ENCODE measurements around the gene NCAPG.

Gene NCAPG

GRCh38 chr4:17794730-17795129, 16.0 kb upstream of the NCAPG start:
- Histone ChIP-seq H3K27ac (ENCODE audit: low read depth, low read length) (no peak overlapping the region), H3K36me3 (ENCODE audit: control insufficient read depth in 1 of 2, insufficient read depth in 2 of 2, low read length in 2 of 2) (peaks cover 0 to 7% of the 10 kb centered on the region in 2 donors), H3K4me3 (ENCODE audit: low read depth in 1 of 2, low read length in 2 of 2) (no peak overlapping the region), H3K4me1 (ENCODE audit: control insufficient read depth in 1 of 2, insufficient read depth in 2 of 2, low read length in 2 of 2) (no peaks in the 10 kb centered on the region), H3K9ac (ENCODE audit: low read depth in 1 of 2, low read length in 2 of 2) (no peak overlapping the region), H3K27me3 (ENCODE audit: control insufficient read depth in 1 of 2, insufficient read depth in 2 of 2, low read length in 2 of 2) (no peaks in the 10 kb centered on the region), H3K9me3 (ENCODE audit: control insufficient read depth in 1 of 2, low read length in 2 of 2) (no peaks in the 10 kb centered on the region)

GRCh38 chr4:17797808-17798207, 13.0 kb upstream of the NCAPG start:
- H3K36me3 ChIP-seq (ENCODE audit: control insufficient read depth in 1 of 2, insufficient read depth in 2 of 2, low read length in 2 of 2) = peaks cover 7 to 8% of the 10 kb centered on the region in 2 donors
- H3K4me3 ChIP-seq (ENCODE audit: low read depth in 1 of 2, low read length in 2 of 2) = no peak overlapping the region
- no peak overlapping the region for H3K27ac ChIP-seq (ENCODE audit: low read depth, low read length)
- no peaks in the 10 kb centered on the region for H3K27me3 ChIP-seq (ENCODE audit: control insufficient read depth in 1 of 2, insufficient read depth in 2 of 2, low read length in 2 of 2)
- no peaks in the 10 kb centered on the region for H3K9me3 ChIP-seq (ENCODE audit: control insufficient read depth in 1 of 2, low read length in 2 of 2)
- H3K4me1 ChIP-seq (ENCODE audit: control insufficient read depth in 1 of 2, insufficient read depth in 2 of 2, low read length in 2 of 2) = no peaks in the 10 kb centered on the region
- no peak overlapping the region for H3K9ac ChIP-seq (ENCODE audit: low read depth in 1 of 2, low read length in 2 of 2)

- Histone ChIP-seq H3K27ac (ENCODE audit: low read depth, low read length) (no peak overlapping the region), H3K4me1 (ENCODE audit: control insufficient read depth in 1 of 2, insufficient read depth in 2 of 2, low read length in 2 of 2) (peaks cover 25 to 31% of the 10 kb centered on the region in 2 donors), H3K9ac (ENCODE audit: low read depth in 1 of 2, low read length in 2 of 2) (no peak overlapping the region), H3K9me3 (ENCODE audit: control insufficient read depth in 1 of 2, low read length in 2 of 2) (no peaks in the 10 kb centered on the region), H3K27me3 (ENCODE audit: control insufficient read depth in 1 of 2, insufficient read depth in 2 of 2, low read length in 2 of 2) (no peaks in the 10 kb centered on the region), H3K36me3 (ENCODE audit: control insufficient read depth in 1 of 2, insufficient read depth in 2 of 2, low read length in 2 of 2) (peaks cover 15 to 27% of the 10 kb centered on the region in 2 donors), H3K4me3 (ENCODE audit: low read depth in 1 of 2, low read length in 2 of 2) (no peak overlapping the region)
These were observed 5.1 kb upstream of the NCAPG start for GRCh38 chr4:17805580-17806155.

- Histone ChIP-seq H3K4me3 (ENCODE audit: low read depth in 1 of 2, low read length in 2 of 2) (peak overlapping the region; percentile 6 to 34), H3K27me3 (ENCODE audit: control insufficient read depth in 1 of 2, insufficient read depth in 2 of 2, low read length in 2 of 2) (no peaks in the 10 kb centered on the region), H3K9ac (ENCODE audit: low read depth in 1 of 2, low read length in 2 of 2) (no peak overlapping the region), H3K4me1 (ENCODE audit: control insufficient read depth in 1 of 2, insufficient read depth in 2 of 2, low read length in 2 of 2) (peaks cover 27 to 38% of the 10 kb centered on the region in 2 donors), H3K27ac (ENCODE audit: low read depth, low read length) (no peak overlapping the region), H3K9me3 (ENCODE audit: control insufficient read depth in 1 of 2, low read length in 2 of 2) (no peaks in the 10 kb centered on the region), H3K36me3 (ENCODE audit: control insufficient read depth in 1 of 2, insufficient read depth in 2 of 2, low read length in 2 of 2) (peaks cover 15 to 23% of the 10 kb centered on the region in 2 donors)
These were observed 3.3 kb upstream of the NCAPG start for GRCh38 chr4:17807446-17807845.

- Histone ChIP-seq H3K27me3 (ENCODE audit: control insufficient read depth in 1 of 2, insufficient read depth in 2 of 2, low read length in 2 of 2) (no peaks in the 10 kb centered on the region), H3K36me3 (ENCODE audit: control insufficient read depth in 1 of 2, insufficient read depth in 2 of 2, low read length in 2 of 2) (peaks cover under 1 to 2% of the 10 kb centered on the region in 2 donors), H3K9me3 (ENCODE audit: control insufficient read depth in 1 of 2, low read length in 2 of 2) (no peaks in the 10 kb centered on the region), H3K9ac (ENCODE audit: low read depth in 1 of 2, low read length in 2 of 2) (peak overlapping the region; percentile 98), H3K27ac (ENCODE audit: low read depth, low read length) (no peak overlapping the region), H3K4me3 (ENCODE audit: low read depth in 1 of 2, low read length in 2 of 2) (peak overlapping the region; percentile 94 to 96), H3K4me1 (ENCODE audit: control insufficient read depth in 1 of 2, insufficient read depth in 2 of 2, low read length in 2 of 2) (peaks cover 32 to 38% of the 10 kb centered on the region in 2 donors)
These were observed 1.1 kb upstream of the NCAPG start for GRCh38 chr4:17809667-17810066.

GRCh38 chr4:17811078-17811603, 362 bp downstream of the NCAPG start:
- Histone ChIP-seq H3K36me3 (ENCODE audit: control insufficient read depth in 1 of 2, insufficient read depth in 2 of 2, low read length in 2 of 2) (no peaks in the 10 kb centered on the region), H3K4me1 (ENCODE audit: control insufficient read depth in 1 of 2, insufficient read depth in 2 of 2, low read length in 2 of 2) (peaks cover 32 to 38% of the 10 kb centered on the region in 2 donors), H3K27me3 (ENCODE audit: control insufficient read depth in 1 of 2, insufficient read depth in 2 of 2, low read length in 2 of 2) (no peaks in the 10 kb centered on the region), H3K4me3 (ENCODE audit: low read depth in 1 of 2, low read length in 2 of 2) (peak overlapping the region; percentile 78 to 89), H3K9me3 (ENCODE audit: control insufficient read depth in 1 of 2, low read length in 2 of 2) (no peaks in the 10 kb centered on the region), H3K9ac (ENCODE audit: low read depth in 1 of 2, low read length in 2 of 2) (peak overlapping the region; percentile 68 to 98), H3K27ac (ENCODE audit: low read depth, low read length) (no peak overlapping the region)

- no peaks in the 10 kb centered on the region for H3K27me3 ChIP-seq (ENCODE audit: control insufficient read depth in 1 of 2, insufficient read depth in 2 of 2, low read length in 2 of 2)
- H3K4me1 ChIP-seq (ENCODE audit: control insufficient read depth in 1 of 2, insufficient read depth in 2 of 2, low read length in 2 of 2) = peaks cover 26 to 32% of the 10 kb centered on the region in 2 donors
- no peak overlapping the region for H3K27ac ChIP-seq (ENCODE audit: low read depth, low read length)
- no peak overlapping the region for H3K9ac ChIP-seq (ENCODE audit: low read depth in 1 of 2, low read length in 2 of 2)
- H3K36me3 ChIP-seq (ENCODE audit: control insufficient read depth in 1 of 2, insufficient read depth in 2 of 2, low read length in 2 of 2) = no peaks in the 10 kb centered on the region
- peak overlapping the region; percentile 78 to 89 for H3K4me3 ChIP-seq (ENCODE audit: low read depth in 1 of 2, low read length in 2 of 2)
- no peaks in the 10 kb centered on the region for H3K9me3 ChIP-seq (ENCODE audit: control insufficient read depth in 1 of 2, low read length in 2 of 2)
These were observed 1.3 kb downstream of the NCAPG start for GRCh38 chr4:17812125-17812524.

- no peaks in the 10 kb centered on the region for H3K9me3 ChIP-seq (ENCODE audit: control insufficient read depth in 1 of 2, low read length in 2 of 2)
- H3K4me3 ChIP-seq (ENCODE audit: low read depth in 1 of 2, low read length in 2 of 2) = peak overlapping the region in 1 of 2 donors; percentile 3
- H3K4me1 ChIP-seq (ENCODE audit: control insufficient read depth in 1 of 2, insufficient read depth in 2 of 2, low read length in 2 of 2) = peaks cover 19 to 26% of the 10 kb centered on the region in 2 donors
- no peak overlapping the region for H3K9ac ChIP-seq (ENCODE audit: low read depth in 1 of 2, low read length in 2 of 2)
- no peaks in the 10 kb centered on the region for H3K27me3 ChIP-seq (ENCODE audit: control insufficient read depth in 1 of 2, insufficient read depth in 2 of 2, low read length in 2 of 2)
- no peak overlapping the region for H3K27ac ChIP-seq (ENCODE audit: low read depth, low read length)
- H3K36me3 ChIP-seq (ENCODE audit: control insufficient read depth in 1 of 2, insufficient read depth in 2 of 2, low read length in 2 of 2) = no peaks in the 10 kb centered on the region
These were observed 2.0 kb downstream of the NCAPG start for GRCh38 chr4:17812801-17813200.

GRCh38 chr4:17814140-17814539, 3.4 kb downstream of the NCAPG start:
- H3K4me1 ChIP-seq (ENCODE audit: control insufficient read depth in 1 of 2, insufficient read depth in 2 of 2, low read length in 2 of 2) = peaks cover 12 to 14% of the 10 kb centered on the region in 2 donors
- no peaks in the 10 kb centered on the region for H3K36me3 ChIP-seq (ENCODE audit: control insufficient read depth in 1 of 2, insufficient read depth in 2 of 2, low read length in 2 of 2)
- no peaks in the 10 kb centered on the region for H3K27me3 ChIP-seq (ENCODE audit: control insufficient read depth in 1 of 2, insufficient read depth in 2 of 2, low read length in 2 of 2)
- no peak overlapping the region for H3K9ac ChIP-seq (ENCODE audit: low read depth in 1 of 2, low read length in 2 of 2)
- H3K9me3 ChIP-seq (ENCODE audit: control insufficient read depth in 1 of 2, low read length in 2 of 2) = no peaks in the 10 kb centered on the region
- no peak overlapping the region for H3K4me3 ChIP-seq (ENCODE audit: low read depth in 1 of 2, low read length in 2 of 2)
- H3K27ac ChIP-seq (ENCODE audit: low read depth, low read length) = no peak overlapping the region

- H3K36me3 ChIP-seq (ENCODE audit: control insufficient read depth in 1 of 2, insufficient read depth in 2 of 2, low read length in 2 of 2) = no peaks in the 10 kb centered on the region
- H3K4me1 ChIP-seq (ENCODE audit: control insufficient read depth in 1 of 2, insufficient read depth in 2 of 2, low read length in 2 of 2) = peaks cover 7% of the 10 kb centered on the region in 2 donors
- no peak overlapping the region for H3K27ac ChIP-seq (ENCODE audit: low read depth, low read length)
- no peaks in the 10 kb centered on the region for H3K27me3 ChIP-seq (ENCODE audit: control insufficient read depth in 1 of 2, insufficient read depth in 2 of 2, low read length in 2 of 2)
- H3K9me3 ChIP-seq (ENCODE audit: control insufficient read depth in 1 of 2, low read length in 2 of 2) = no peaks in the 10 kb centered on the region
- no peak overlapping the region for H3K9ac ChIP-seq (ENCODE audit: low read depth in 1 of 2, low read length in 2 of 2)
- H3K4me3 ChIP-seq (ENCODE audit: low read depth in 1 of 2, low read length in 2 of 2) = no peak overlapping the region
These were observed 5.4 kb downstream of the NCAPG start for GRCh38 chr4:17816142-17816541.

All from duodenal mucosa (tissue), 2 donors.